GM12872 (cell line): ENCODE measurements around the gene ANTXR1.

Source experiments
- CTCF ChIP-seq: IDR thresholded peaks from 3 replicates; pipeline ENCODE4 v1.5.1; 2011; ENCODE audit warnings: low read depth, mild to moderate bottlenecking, low read length, moderate library complexity; ENCODE audit not compliant: insufficient read depth

ANTXR1 gene

GRCh38 chr2:69296421-69296820 is 283.4 kb downstream of the ANTXR1 start:
- TF ChIP-seq CTCF = no peak

- no peak for TF ChIP-seq CTCF
These were observed 284.2 kb downstream of the ANTXR1 start for GRCh38 chr2:69297216-69297615.

- TF ChIP-seq CTCF = no peak
These were observed 285.3 kb downstream of the ANTXR1 start for GRCh38 chr2:69298261-69298660.

- TF ChIP-seq CTCF = no peak
These were observed 285.9 kb downstream of the ANTXR1 start for GRCh38 chr2:69298862-69299261.
